Measurements from ENCODE around the gene MSMB. TPM values are rescaled to one million over a fixed set of nuclear protein-coding genes. Genes with fewer than 3 reads are reported as not detected.

The MSMB gene
- total and polyA plus RNA-seq, 7 donors = not detected

DNA sequence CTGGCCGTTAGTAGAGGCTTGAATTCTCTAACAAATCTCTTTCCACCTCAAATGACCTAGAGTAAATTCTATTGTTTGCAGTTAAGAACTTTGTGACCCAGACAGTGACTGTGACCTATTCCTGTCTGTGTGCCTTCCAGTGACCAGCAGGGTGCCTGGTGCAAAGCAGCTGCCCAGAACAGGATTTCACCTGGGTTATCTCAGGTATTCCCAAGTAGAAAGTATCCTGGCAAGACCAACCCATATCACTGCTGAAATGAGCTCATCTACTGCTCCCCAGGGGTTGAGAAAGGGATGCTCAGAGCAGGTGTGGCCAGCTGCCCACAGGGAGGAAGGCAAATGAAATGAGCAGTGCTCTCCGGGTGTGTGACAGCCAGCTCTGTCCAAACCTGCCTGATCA lies 2.1 kb upstream of the MSMB start:
- no peaks in the 10 kb centered on the region for H3K9me3 ChIP-seq
- no peak for DNase-seq
- no peaks in the 10 kb centered on the region for H3K4me1 ChIP-seq
- no peaks in the 10 kb centered on the region for H3K36me3 ChIP-seq
- peaks cover 0 to 3% (median 2%) of the 10 kb centered on the region in 3 donors for H3K27me3 ChIP-seq
- 20 to 50% methylated on average over 2 of the region's 2 CpGs for WGBS, 2 donors
- TF ChIP-seq POLR2A (IDR thresholded peaks at IDR 0.05) = no peak
- no peak for TF ChIP-seq POLR2AphosphoS5 (IDR thresholded peaks at IDR 0.05)
- no peak overlapping the region for H3K4me3 ChIP-seq
- no peak overlapping the region for H3K27ac ChIP-seq
- intact Hi-C loops (cut with DNase I) = no loop called here

DNA sequence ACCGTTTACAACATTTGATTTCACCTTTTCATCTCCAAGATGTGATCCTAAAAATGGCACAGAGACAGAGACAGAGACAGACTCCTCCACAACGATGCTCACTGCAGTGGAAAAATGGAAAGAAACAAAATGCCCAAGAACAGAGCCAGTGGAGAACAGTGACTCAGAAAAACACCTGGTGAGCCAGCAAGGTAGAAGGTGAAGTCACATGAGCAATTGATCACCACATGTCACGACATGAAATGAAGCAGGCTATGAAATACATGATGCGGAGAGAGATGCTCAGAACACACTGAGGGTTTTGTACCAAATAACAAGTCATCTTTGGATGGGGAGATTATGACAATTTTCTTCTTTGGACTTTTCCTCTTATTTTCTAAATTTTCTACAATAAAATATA lies 3.5 kb downstream of the MSMB start:
- TF ChIP-seq EP300 (IDR thresholded peaks at IDR 0.05) = no peak
- TF ChIP-seq POLR2A (IDR thresholded peaks at IDR 0.05) = no peak
- TF ChIP-seq, protein P1, sequence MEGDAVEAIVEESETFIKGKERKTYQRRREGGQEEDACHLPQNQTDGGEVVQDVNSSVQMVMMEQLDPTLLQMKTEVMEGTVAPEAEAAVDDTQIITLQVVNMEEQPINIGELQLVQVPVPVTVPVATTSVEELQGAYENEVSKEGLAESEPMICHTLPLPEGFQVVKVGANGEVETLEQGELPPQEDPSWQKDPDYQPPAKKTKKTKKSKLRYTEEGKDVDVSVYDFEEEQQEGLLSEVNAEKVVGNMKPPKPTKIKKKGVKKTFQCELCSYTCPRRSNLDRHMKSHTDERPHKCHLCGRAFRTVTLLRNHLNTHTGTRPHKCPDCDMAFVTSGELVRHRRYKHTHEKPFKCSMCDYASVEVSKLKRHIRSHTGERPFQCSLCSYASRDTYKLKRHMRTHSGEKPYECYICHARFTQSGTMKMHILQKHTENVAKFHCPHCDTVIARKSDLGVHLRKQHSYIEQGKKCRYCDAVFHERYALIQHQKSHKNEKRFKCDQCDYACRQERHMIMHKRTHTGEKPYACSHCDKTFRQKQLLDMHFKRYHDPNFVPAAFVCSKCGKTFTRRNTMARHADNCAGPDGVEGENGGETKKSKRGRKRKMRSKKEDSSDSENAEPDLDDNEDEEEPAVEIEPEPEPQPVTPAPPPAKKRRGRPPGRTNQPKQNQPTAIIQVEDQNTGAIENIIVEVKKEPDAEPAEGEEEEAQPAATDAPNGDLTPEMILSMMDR (IDR thresholded peaks at IDR 0.05) = no peak
- no peak for TF ChIP-seq POLR2AphosphoS5 (IDR thresholded peaks at IDR 0.05)
- no peak overlapping the region for H3K4me3 ChIP-seq
- no peaks in the 10 kb centered on the region for H3K27me3 ChIP-seq
- H3K4me1 ChIP-seq = no peaks in the 10 kb centered on the region
- WGBS, 2 donors = 59 to 80% methylated on average over 4 of the region's 4 CpGs
- H3K9me3 ChIP-seq = no peaks in the 10 kb centered on the region
- DNase-seq = no peak
- H3K27ac ChIP-seq = no peak overlapping the region
- no peaks in the 10 kb centered on the region for H3K36me3 ChIP-seq
- intact Hi-C loops (cut with DNase I) = no loop called here

DNA sequence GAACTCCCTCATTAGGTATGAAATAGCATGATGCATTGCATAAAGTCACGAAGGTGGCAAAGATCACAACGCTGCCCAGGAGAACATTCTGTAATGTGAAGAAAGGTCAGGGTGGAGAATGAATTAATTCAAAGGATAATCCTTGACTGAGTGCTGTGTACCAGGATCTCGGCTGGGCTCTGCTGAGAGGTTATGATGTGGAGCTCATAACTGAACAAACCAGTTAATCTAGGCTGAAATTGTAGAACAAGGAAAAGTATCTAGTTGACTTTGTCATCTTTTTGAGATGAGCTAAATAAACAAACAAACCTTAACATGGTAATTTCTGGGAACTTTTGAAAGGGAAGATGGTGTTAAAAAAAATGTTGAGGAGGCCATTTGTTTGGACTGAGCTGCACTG lies 6.1 kb downstream of the MSMB start:
- DNase-seq = no peak
- H3K9me3 ChIP-seq = no peaks in the 10 kb centered on the region
- no peak overlapping the region for H3K4me3 ChIP-seq
- no peak overlapping the region for H3K27ac ChIP-seq
- no peaks in the 10 kb centered on the region for H3K27me3 ChIP-seq
- no peak for TF ChIP-seq EP300 (IDR thresholded peaks at IDR 0.05)
- TF ChIP-seq, protein P1 (IDR thresholded peaks at IDR 0.05) = no peak
- TF ChIP-seq POLR2AphosphoS5 (IDR thresholded peaks at IDR 0.05) = no peak
- TF ChIP-seq POLR2A (IDR thresholded peaks at IDR 0.05) = no peak
- H3K4me1 ChIP-seq = no peaks in the 10 kb centered on the region
- 67 to 85% methylated on average over 3 of the region's 3 CpGs for WGBS, 2 donors
- no peaks in the 10 kb centered on the region for H3K36me3 ChIP-seq
- intact Hi-C loops (cut with DNase I) = no loop called here

DNA sequence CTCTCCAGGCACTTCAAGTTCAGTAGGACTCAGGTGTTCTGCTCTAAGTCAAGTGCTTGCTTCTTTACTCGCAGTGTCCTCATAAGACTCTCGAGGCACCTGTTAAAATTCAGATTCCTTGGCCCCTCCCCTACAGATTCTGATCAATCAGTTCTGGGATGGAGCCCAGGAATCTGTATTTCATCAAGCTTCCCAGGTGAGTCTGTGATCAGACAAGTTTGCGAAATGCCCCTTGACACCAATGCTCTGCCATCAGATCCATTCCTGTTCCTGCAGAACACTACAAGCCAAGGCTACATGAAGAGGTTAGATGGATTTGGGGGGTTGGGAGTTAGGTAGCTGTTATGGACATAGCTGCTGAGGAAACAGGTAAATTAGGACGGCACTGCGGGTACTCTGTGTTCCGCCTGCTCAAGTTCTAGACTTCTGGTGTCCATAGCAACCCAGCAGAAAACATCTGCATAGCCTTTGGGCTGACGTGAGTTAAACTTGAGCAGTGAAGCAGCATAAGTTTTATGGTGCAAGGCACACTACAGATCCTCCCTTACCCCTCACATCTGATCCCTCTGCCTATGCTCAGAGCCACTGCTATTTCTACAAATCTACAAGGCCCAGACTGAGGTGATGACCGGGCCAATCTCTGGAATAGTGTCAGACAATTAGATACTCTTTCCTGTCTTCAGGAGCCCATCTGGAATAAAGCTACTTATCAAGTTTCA lies 8.8 kb downstream of the MSMB start:
- Histone ChIP-seq H3K27ac (no peak overlapping the region), H3K36me3 (no peaks in the 10 kb centered on the region), H3K4me1 (no peaks in the 10 kb centered on the region), H3K4me3 (no peak overlapping the region), H3K9me3 (no peaks in the 10 kb centered on the region), H3K27me3 (no peaks in the 10 kb centered on the region)
- intact Hi-C loops (cut with DNase I) = no loop called here
- no peak for DNase-seq
- 89 to 90% methylated on average over 8 of the region's 8 CpGs for WGBS, 2 donors
- no peak for TF ChIP-seq POLR2AphosphoS5 (IDR thresholded peaks at IDR 0.05)

DNA sequence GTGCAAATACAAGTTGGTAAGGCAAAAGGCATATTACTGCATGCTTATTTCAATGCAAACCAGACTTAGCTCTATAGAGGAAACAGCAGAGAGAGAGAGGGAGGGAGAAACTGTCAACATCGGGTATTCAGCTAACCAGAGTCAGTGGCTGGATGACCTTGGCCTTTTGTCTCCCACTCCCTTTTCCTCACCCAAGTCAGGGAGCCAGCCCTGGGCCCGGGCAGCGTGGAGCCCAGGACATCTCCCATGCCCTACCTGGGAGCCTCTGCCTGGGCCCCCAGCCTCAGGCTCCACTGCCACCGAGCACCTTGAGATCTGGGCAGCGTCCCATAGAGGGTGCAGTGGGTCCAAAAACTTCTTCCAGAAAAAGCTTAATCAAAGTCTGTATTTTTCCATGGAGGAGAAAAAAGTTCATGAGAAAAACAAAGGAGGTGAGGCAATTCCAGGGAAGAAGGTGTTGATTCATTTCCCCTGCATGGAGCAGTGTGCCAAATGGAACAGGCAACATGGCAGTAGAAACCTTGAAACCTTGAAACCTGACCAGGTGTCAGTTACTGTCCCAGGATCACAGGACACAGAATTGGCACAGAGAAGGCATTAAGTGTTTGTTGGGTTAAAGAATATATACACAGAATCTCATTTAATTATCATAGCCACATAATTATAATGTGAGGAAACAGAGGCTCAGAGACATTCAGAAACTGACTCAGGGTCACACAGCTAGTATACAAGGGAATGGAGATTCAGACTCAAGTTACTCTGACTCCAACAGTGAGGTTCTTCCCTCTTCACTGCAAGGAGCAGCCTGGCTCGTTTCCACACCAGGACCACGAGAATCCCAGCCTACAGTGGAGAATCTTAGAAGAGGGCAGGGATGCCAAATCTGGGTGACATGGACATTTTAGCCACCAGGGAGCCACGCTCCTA lies 9.9 kb downstream of the MSMB start:
- H3K27ac ChIP-seq = no peak overlapping the region
- no peaks in the 10 kb centered on the region for H3K27me3 ChIP-seq
- DNase-seq = no peak
- H3K4me1 ChIP-seq = no peaks in the 10 kb centered on the region
- no peaks in the 10 kb centered on the region for H3K36me3 ChIP-seq
- no peak overlapping the region for H3K4me3 ChIP-seq
- intact Hi-C loops (cut with DNase I) = no loop called here
- H3K9me3 ChIP-seq = no peaks in the 10 kb centered on the region
- TF ChIP-seq, protein P1 (IDR thresholded peaks at IDR 0.05) = no peak
- TF ChIP-seq POLR2A (IDR thresholded peaks at IDR 0.05) = no peak
- no peak for TF ChIP-seq EP300 (IDR thresholded peaks at IDR 0.05)
- TF ChIP-seq POLR2AphosphoS5 (IDR thresholded peaks at IDR 0.05) = no peak
- 68 to 72% methylated on average over 8 of the region's 8 CpGs for WGBS, 2 donors
